ENCODE results near the gene HMGB2. TPM values are rescaled to one million over a fixed set of nuclear protein-coding genes. Genes with fewer than 3 reads are reported as not detected.

HMGB2 gene
- total and polyA plus RNA-seq, 2 experiments from 2014 or later = 103 to 593 TPM

- peaks cover 35% of the 10 kb centered on the region for H3K4me1 Mint-ChIP-seq
- Histone ChIP-seq H3K4me3 (no peak overlapping the region), H3K4me2 (no peak overlapping the region), H3F3A (replicated peaks; ENCODE audit: low read depth) (no peaks in the 10 kb centered on the region), H3K4me1 (ENCODE audit: insufficient read depth) (peaks cover 28% of the 10 kb centered on the region), H3K36me3 (ENCODE audit: insufficient read depth) (no peaks in the 10 kb centered on the region), H3K27me3 (ENCODE audit: insufficient read depth) (no peaks in the 10 kb centered on the region), H2AFZ (no peak overlapping the region), H3K79me2 (replicated peaks; ENCODE audit: insufficient read depth) (no peaks in the 10 kb centered on the region), H3K27ac (ENCODE audit: low read depth) (no peak overlapping the region), H3K9me2 (ENCODE audit: insufficient read depth) (no peaks in the 10 kb centered on the region), H4K20me1 (replicated peaks; ENCODE audit: insufficient read depth) (no peaks in the 10 kb centered on the region)
- peaks cover 3% of the 10 kb centered on the region for H3K27me3 Mint-ChIP-seq (ENCODE audit: insufficient read depth, low read depth, poor library complexity)
- no peak for ATAC-seq
- H3K27ac Mint-ChIP-seq = 0 out of 2 replicates have a peak overlapping the region, but pooled peaks have one; percentile 11
- TF ChIP-seq, protein P1, sequence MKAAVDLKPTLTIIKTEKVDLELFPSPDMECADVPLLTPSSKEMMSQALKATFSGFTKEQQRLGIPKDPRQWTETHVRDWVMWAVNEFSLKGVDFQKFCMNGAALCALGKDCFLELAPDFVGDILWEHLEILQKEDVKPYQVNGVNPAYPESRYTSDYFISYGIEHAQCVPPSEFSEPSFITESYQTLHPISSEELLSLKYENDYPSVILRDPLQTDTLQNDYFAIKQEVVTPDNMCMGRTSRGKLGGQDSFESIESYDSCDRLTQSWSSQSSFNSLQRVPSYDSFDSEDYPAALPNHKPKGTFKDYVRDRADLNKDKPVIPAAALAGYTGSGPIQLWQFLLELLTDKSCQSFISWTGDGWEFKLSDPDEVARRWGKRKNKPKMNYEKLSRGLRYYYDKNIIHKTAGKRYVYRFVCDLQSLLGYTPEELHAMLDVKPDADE (IDR thresholded peaks at IDR 0.05) = no peak
- TF ChIP-seq JUNB (IDR thresholded peaks at IDR 0.05; ENCODE audit: unreplicated experiment) (no peak), POLR2AphosphoS5 (IDR thresholded peaks at IDR 0.05; ENCODE audit: low read depth) (no peak), CREB1 (CRISPR knock-in tag; IDR thresholded peaks at IDR 0.05; ENCODE audit: low read depth) (no peak)
- H3K4me3 Mint-ChIP-seq = no peak overlapping the region
- no peak for DNase-seq (ENCODE audit: low spot score)
- no peaks in the 10 kb centered on the region for H3K36me3 Mint-ChIP-seq (ENCODE audit: low read depth)
- H3K9me3 Mint-ChIP-seq = no peaks in the 10 kb centered on the region
Measured at GRCh38 chr4:173346074-173346473, 11.9 kb upstream of the HMGB2 start.

GRCh38 chr4:173345648-173346047, 11.5 kb upstream of the HMGB2 start:
- peaks cover 3% of the 10 kb centered on the region for H3K27me3 Mint-ChIP-seq (ENCODE audit: insufficient read depth, low read depth, poor library complexity)
- Histone ChIP-seq H3K27me3 (ENCODE audit: insufficient read depth) (no peaks in the 10 kb centered on the region), H3K9me2 (ENCODE audit: insufficient read depth) (no peaks in the 10 kb centered on the region), H3K4me2 (no peak overlapping the region), H3K4me3 (no peak overlapping the region), H3K4me1 (ENCODE audit: insufficient read depth) (peaks cover 28% of the 10 kb centered on the region), H3K79me2 (replicated peaks; ENCODE audit: insufficient read depth) (no peaks in the 10 kb centered on the region), H3F3A (replicated peaks; ENCODE audit: low read depth) (no peaks in the 10 kb centered on the region), H3K27ac (ENCODE audit: low read depth) (no peak overlapping the region), H4K20me1 (replicated peaks; ENCODE audit: insufficient read depth) (no peaks in the 10 kb centered on the region), H2AFZ (no peak overlapping the region), H3K36me3 (ENCODE audit: insufficient read depth) (no peaks in the 10 kb centered on the region)
- no peak overlapping the region for H3K4me3 Mint-ChIP-seq
- H3K9me3 Mint-ChIP-seq = no peaks in the 10 kb centered on the region
- H3K4me1 Mint-ChIP-seq = peaks cover 39% of the 10 kb centered on the region
- DNase-seq (ENCODE audit: low spot score) (no peak), ATAC-seq (no peak)
- no peak overlapping the region for H3K27ac Mint-ChIP-seq
- H3K36me3 Mint-ChIP-seq (ENCODE audit: low read depth) = no peaks in the 10 kb centered on the region
- TF ChIP-seq, protein P1 (IDR thresholded peaks at IDR 0.05) = no peak
- TF ChIP-seq STAT1 (IDR thresholded peaks at IDR 0.05; ENCODE audit: unreplicated experiment) = no peak
- TF ChIP-seq, protein P2, sequence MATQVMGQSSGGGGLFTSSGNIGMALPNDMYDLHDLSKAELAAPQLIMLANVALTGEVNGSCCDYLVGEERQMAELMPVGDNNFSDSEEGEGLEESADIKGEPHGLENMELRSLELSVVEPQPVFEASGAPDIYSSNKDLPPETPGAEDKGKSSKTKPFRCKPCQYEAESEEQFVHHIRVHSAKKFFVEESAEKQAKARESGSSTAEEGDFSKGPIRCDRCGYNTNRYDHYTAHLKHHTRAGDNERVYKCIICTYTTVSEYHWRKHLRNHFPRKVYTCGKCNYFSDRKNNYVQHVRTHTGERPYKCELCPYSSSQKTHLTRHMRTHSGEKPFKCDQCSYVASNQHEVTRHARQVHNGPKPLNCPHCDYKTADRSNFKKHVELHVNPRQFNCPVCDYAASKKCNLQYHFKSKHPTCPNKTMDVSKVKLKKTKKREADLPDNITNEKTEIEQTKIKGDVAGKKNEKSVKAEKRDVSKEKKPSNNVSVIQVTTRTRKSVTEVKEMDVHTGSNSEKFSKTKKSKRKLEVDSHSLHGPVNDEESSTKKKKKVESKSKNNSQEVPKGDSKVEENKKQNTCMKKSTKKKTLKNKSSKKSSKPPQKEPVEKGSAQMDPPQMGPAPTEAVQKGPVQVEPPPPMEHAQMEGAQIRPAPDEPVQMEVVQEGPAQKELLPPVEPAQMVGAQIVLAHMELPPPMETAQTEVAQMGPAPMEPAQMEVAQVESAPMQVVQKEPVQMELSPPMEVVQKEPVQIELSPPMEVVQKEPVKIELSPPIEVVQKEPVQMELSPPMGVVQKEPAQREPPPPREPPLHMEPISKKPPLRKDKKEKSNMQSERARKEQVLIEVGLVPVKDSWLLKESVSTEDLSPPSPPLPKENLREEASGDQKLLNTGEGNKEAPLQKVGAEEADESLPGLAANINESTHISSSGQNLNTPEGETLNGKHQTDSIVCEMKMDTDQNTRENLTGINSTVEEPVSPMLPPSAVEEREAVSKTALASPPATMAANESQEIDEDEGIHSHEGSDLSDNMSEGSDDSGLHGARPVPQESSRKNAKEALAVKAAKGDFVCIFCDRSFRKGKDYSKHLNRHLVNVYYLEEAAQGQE (IDR thresholded peaks at IDR 0.05; ENCODE audit: unreplicated experiment) = no peak
- no peak for TF ChIP-seq NANOG (IDR thresholded peaks at IDR 0.05; ENCODE audit: borderline replicate concordance)
- TF ChIP-seq ZNF331 (CRISPR knock-in tag; IDR thresholded peaks at IDR 0.05; ENCODE audit: low read depth) = no peak
- TF ChIP-seq JUNB (IDR thresholded peaks at IDR 0.05; ENCODE audit: unreplicated experiment) = no peak
- no peak for TF ChIP-seq CREB1 (CRISPR knock-in tag; IDR thresholded peaks at IDR 0.05; ENCODE audit: low read depth)
- TF ChIP-seq EZH2 (IDR thresholded peaks at IDR 0.05; ENCODE audit: low read depth, unreplicated experiment) = no peak
- no peak for TF ChIP-seq ZNF114 (CRISPR knock-in tag; IDR thresholded peaks at IDR 0.05)

Data from GM23338 (cell line).